GM23338 (cell line): ENCODE results near the gene LMO7. TPM values are rescaled to one million over a fixed set of nuclear protein-coding genes. Genes with fewer than 3 reads are reported as not detected.

Source experiments
- ATAC-seq: fragments of 200-7000 bp; cut with Tn5 transposase; 3 replicates; pipeline ENCODE4 v1.9.1; 2020
- DNase-seq: peaks from one replicate; pipeline ENCODE4 v3.0.0-alpha.2; 2015; ENCODE audit warnings: low spot score
- H2AFZ ChIP-seq: fragments of 200-600 bp; sonication (generic); 2 replicates; pipeline ENCODE4 v1.8.0; 2016; ENCODE audit warnings: antibody characterized with exemption, mild to moderate bottlenecking, moderate library complexity
- H3F3A ChIP-seq: fragments of 200-600 bp; sonication (generic); replicated peaks from 2 replicates; pipeline ENCODE4 v1.8.0; 2017; ENCODE audit warnings: antibody characterized with exemption, mixed run types, low read depth
- H3K27ac ChIP-seq: fragments of 200-600 bp; sonication (generic); 2 replicates; pipeline ENCODE4 v1.6.1; 2016; ENCODE audit warnings: low read depth
- H3K27me3 ChIP-seq: fragments of 200-600 bp; sonication (generic); 2 replicates; pipeline ENCODE4 v1.8.0; 2016; ENCODE audit warnings: mild to moderate bottlenecking, mixed run types, moderate library complexity; ENCODE audit not compliant: insufficient read depth
- H3K36me3 ChIP-seq: fragments of 200-600 bp; sonication (generic); 2 replicates; pipeline ENCODE4 v1.8.0; 2016; ENCODE audit warnings: mild to moderate bottlenecking; ENCODE audit not compliant: insufficient read depth
- H3K4me1 ChIP-seq: fragments of 200-600 bp; sonication (generic); 2 replicates; pipeline ENCODE4 v1.8.0; 2016; ENCODE audit warnings: mild to moderate bottlenecking, moderate library complexity; ENCODE audit not compliant: insufficient read depth
- H3K4me2 ChIP-seq: fragments of 200-600 bp; sonication (generic); 2 replicates; pipeline ENCODE4 v1.7.1; 2017; ENCODE audit warnings: mixed run types
- H3K4me3 ChIP-seq: fragments of 200-600 bp; sonication (generic); 2 replicates; pipeline ENCODE4 v1.6.1; 2016; ENCODE audit warnings: mixed run types
- H3K79me2 ChIP-seq: fragments of 200-600 bp; sonication (generic); replicated peaks from 2 replicates; pipeline ENCODE4 v1.8.0; 2017; ENCODE audit warnings: mild to moderate bottlenecking; ENCODE audit not compliant: insufficient read depth
- H3K9me2 ChIP-seq: fragments of 200-600 bp; sonication (generic); 2 replicates; pipeline ENCODE4 v1.8.0; 2017; ENCODE audit not compliant: insufficient read depth
- H4K20me1 ChIP-seq: fragments of 200-600 bp; sonication (generic); replicated peaks from 2 replicates; pipeline ENCODE4 v1.8.0; 2017; ENCODE audit warnings: mild to moderate bottlenecking; ENCODE audit not compliant: insufficient read depth
- H3K27ac Mint-ChIP-seq: 2 replicates; pipeline ENCODE4 v1.8.0; 2020; ENCODE audit warnings: inconsistent platforms, mild to moderate bottlenecking, moderate library complexity, mixed read lengths
- H3K27me3 Mint-ChIP-seq: 3 replicates; pipeline ENCODE4 v1.8.0; 2022; ENCODE audit warnings: low read depth, mild to moderate bottlenecking, moderate library complexity, mixed read lengths, inconsistent platforms; ENCODE audit not compliant: insufficient read depth, poor library complexity
- H3K36me3 Mint-ChIP-seq: 3 replicates; pipeline ENCODE4 v1.8.0; 2021; ENCODE audit warnings: low read depth, mild to moderate bottlenecking, inconsistent platforms, moderate library complexity, mixed read lengths
- H3K4me1 Mint-ChIP-seq: 3 replicates; pipeline ENCODE4 v1.8.0; 2020; ENCODE audit warnings: mild to moderate bottlenecking, inconsistent platforms, mixed read lengths
- H3K4me3 Mint-ChIP-seq: 3 replicates; pipeline ENCODE4 v1.8.0; 2021; ENCODE audit warnings: moderate library complexity, mild to moderate bottlenecking, inconsistent platforms, mixed read lengths
- H3K9me3 Mint-ChIP-seq: 3 replicates; pipeline ENCODE4 v1.8.0; 2020; ENCODE audit warnings: moderate library complexity, mild to moderate bottlenecking, inconsistent platforms, mixed read lengths
- CREB1 ChIP-seq: fragments of 250-450 bp; sonication (Bioruptor Pico); IDR thresholded peaks from 2 replicates; pipeline ENCODE4 v1.5.0; 2020; ENCODE audit warnings: low read depth, mild to moderate bottlenecking, moderate library complexity
- EZH2 ChIP-seq: fragments of 200-600 bp; sonication (generic); IDR thresholded peaks from one replicate; pipeline ENCODE4 v1.8.0; 2017; ENCODE audit warnings: antibody characterized with exemption, mild to moderate bottlenecking, low read depth; ENCODE audit not compliant: unreplicated experiment
- EZH2phosphoT487 ChIP-seq: fragments of 200-600 bp; sonication (generic); IDR thresholded peaks from one replicate; pipeline ENCODE4 v1.8.1; 2018; ENCODE audit warnings: antibody characterized with exemption; ENCODE audit not compliant: unreplicated experiment
- JUNB ChIP-seq: IDR thresholded peaks from one replicate; pipeline ENCODE4 v1.6.1; 2016; ENCODE audit warnings: antibody characterized with exemption; ENCODE audit not compliant: unreplicated experiment
- NANOG ChIP-seq: IDR thresholded peaks from 2 replicates; pipeline ENCODE4 v1.6.1; 2016; ENCODE audit warnings: antibody characterized with exemption, borderline replicate concordance
- POLR2AphosphoS5 ChIP-seq: IDR thresholded peaks from 2 replicates; pipeline ENCODE4 v1.6.1; 2016; ENCODE audit warnings: antibody characterized with exemption, low read depth
- REST ChIP-seq: IDR thresholded peaks from one replicate; pipeline ENCODE4 v1.6.1; 2018; ENCODE audit warnings: antibody characterized with exemption; ENCODE audit not compliant: unreplicated experiment
- STAT1 ChIP-seq: IDR thresholded peaks from one replicate; pipeline ENCODE4 v1.6.1; 2016; ENCODE audit warnings: antibody characterized with exemption; ENCODE audit not compliant: unreplicated experiment
- ZNF114 ChIP-seq: fragments of 250-450 bp; sonication (Bioruptor Pico); IDR thresholded peaks from 2 replicates; pipeline ENCODE4 v1.5.0; 2020; ENCODE audit warnings: mild to moderate bottlenecking, moderate library complexity
- ZNF331 ChIP-seq: fragments of 250-450 bp; sonication (Bioruptor Pico); IDR thresholded peaks from 2 replicates; pipeline ENCODE4 v1.5.0; 2020; ENCODE audit warnings: low read depth, mild to moderate bottlenecking, moderate library complexity
- polyA plus RNA-seq: library from polyadenylated mRNA; unstranded; fragments of >200 nt; fragmentation: Nextera tagmentation; extraction: Ambion mirVana; gene quantifications from 2 replicates; pipeline ENCODE4 v1.2.1, GENCODE V29; 2016
- total RNA-seq: library from RNA; depleted of rRNA; stranded (reverse); fragments of >200 nt; shearing (Covaris generic); gene quantifications from 2 replicates; pipeline ENCODE4 v1.2.3, GENCODE V29; 2014
- TF ChIP-seq, protein P1 (sequence below): IDR thresholded peaks from 2 replicates; pipeline ENCODE4 v1.6.1; 2016; ENCODE audit warnings: antibody characterized with exemption
- TF ChIP-seq, protein P2 (sequence below): fragments of 250-450 bp; sonication (Bioruptor Pico); IDR thresholded peaks from 2 replicates; pipeline ENCODE4 v1.5.0; 2020; ENCODE audit warnings: mild to moderate bottlenecking, moderate library complexity
- TF ChIP-seq, protein P3 (sequence below), 2 experiments: fragments of 200-600 bp in 1 of 2; sonication (generic) in 1 of 2; conservative IDR thresholded peaks; 2 replicates each; pipeline versions ENCODE4 v1.5.1 to v1.6.1; 2016 to 2017; ENCODE audit warnings: antibody characterized with exemption in 2 of 2, low read depth in 2 of 2, mild to moderate bottlenecking in 2 of 2, moderate library complexity in 1 of 2

LMO7 gene
- total and polyA plus RNA-seq, 2 experiments from 2014 or later: 22.3 to 26.9 TPM

- H4K20me1 ChIP-seq: no peaks in the 10 kb centered on the region
- 0 out of 2 replicates have a peak, but pooled peaks cover 4% of the 10 kb centered on the region for H3K9me2 ChIP-seq
- H2AFZ ChIP-seq: no peak overlapping the region
- no peaks in the 10 kb centered on the region for H3K27me3 Mint-ChIP-seq
- H3K27me3 ChIP-seq: no peaks in the 10 kb centered on the region
- H3K79me2 ChIP-seq: no peaks in the 10 kb centered on the region
- TF ChIP-seq CREB1 (CRISPR knock-in tag): no peak
- no peak for TF ChIP-seq REST
- TF ChIP-seq, protein P1, sequence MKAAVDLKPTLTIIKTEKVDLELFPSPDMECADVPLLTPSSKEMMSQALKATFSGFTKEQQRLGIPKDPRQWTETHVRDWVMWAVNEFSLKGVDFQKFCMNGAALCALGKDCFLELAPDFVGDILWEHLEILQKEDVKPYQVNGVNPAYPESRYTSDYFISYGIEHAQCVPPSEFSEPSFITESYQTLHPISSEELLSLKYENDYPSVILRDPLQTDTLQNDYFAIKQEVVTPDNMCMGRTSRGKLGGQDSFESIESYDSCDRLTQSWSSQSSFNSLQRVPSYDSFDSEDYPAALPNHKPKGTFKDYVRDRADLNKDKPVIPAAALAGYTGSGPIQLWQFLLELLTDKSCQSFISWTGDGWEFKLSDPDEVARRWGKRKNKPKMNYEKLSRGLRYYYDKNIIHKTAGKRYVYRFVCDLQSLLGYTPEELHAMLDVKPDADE: no peak
- TF ChIP-seq ZNF114 (CRISPR knock-in tag): no peak
- no peak for TF ChIP-seq STAT1
- no peak for TF ChIP-seq JUNB
- no peak for TF ChIP-seq EZH2phosphoT487
- TF ChIP-seq POLR2AphosphoS5: no peak
- TF ChIP-seq EZH2: no peak
- no peak for TF ChIP-seq ZNF331 (CRISPR knock-in tag)
- TF ChIP-seq NANOG: no peak
- TF ChIP-seq, protein P2, sequence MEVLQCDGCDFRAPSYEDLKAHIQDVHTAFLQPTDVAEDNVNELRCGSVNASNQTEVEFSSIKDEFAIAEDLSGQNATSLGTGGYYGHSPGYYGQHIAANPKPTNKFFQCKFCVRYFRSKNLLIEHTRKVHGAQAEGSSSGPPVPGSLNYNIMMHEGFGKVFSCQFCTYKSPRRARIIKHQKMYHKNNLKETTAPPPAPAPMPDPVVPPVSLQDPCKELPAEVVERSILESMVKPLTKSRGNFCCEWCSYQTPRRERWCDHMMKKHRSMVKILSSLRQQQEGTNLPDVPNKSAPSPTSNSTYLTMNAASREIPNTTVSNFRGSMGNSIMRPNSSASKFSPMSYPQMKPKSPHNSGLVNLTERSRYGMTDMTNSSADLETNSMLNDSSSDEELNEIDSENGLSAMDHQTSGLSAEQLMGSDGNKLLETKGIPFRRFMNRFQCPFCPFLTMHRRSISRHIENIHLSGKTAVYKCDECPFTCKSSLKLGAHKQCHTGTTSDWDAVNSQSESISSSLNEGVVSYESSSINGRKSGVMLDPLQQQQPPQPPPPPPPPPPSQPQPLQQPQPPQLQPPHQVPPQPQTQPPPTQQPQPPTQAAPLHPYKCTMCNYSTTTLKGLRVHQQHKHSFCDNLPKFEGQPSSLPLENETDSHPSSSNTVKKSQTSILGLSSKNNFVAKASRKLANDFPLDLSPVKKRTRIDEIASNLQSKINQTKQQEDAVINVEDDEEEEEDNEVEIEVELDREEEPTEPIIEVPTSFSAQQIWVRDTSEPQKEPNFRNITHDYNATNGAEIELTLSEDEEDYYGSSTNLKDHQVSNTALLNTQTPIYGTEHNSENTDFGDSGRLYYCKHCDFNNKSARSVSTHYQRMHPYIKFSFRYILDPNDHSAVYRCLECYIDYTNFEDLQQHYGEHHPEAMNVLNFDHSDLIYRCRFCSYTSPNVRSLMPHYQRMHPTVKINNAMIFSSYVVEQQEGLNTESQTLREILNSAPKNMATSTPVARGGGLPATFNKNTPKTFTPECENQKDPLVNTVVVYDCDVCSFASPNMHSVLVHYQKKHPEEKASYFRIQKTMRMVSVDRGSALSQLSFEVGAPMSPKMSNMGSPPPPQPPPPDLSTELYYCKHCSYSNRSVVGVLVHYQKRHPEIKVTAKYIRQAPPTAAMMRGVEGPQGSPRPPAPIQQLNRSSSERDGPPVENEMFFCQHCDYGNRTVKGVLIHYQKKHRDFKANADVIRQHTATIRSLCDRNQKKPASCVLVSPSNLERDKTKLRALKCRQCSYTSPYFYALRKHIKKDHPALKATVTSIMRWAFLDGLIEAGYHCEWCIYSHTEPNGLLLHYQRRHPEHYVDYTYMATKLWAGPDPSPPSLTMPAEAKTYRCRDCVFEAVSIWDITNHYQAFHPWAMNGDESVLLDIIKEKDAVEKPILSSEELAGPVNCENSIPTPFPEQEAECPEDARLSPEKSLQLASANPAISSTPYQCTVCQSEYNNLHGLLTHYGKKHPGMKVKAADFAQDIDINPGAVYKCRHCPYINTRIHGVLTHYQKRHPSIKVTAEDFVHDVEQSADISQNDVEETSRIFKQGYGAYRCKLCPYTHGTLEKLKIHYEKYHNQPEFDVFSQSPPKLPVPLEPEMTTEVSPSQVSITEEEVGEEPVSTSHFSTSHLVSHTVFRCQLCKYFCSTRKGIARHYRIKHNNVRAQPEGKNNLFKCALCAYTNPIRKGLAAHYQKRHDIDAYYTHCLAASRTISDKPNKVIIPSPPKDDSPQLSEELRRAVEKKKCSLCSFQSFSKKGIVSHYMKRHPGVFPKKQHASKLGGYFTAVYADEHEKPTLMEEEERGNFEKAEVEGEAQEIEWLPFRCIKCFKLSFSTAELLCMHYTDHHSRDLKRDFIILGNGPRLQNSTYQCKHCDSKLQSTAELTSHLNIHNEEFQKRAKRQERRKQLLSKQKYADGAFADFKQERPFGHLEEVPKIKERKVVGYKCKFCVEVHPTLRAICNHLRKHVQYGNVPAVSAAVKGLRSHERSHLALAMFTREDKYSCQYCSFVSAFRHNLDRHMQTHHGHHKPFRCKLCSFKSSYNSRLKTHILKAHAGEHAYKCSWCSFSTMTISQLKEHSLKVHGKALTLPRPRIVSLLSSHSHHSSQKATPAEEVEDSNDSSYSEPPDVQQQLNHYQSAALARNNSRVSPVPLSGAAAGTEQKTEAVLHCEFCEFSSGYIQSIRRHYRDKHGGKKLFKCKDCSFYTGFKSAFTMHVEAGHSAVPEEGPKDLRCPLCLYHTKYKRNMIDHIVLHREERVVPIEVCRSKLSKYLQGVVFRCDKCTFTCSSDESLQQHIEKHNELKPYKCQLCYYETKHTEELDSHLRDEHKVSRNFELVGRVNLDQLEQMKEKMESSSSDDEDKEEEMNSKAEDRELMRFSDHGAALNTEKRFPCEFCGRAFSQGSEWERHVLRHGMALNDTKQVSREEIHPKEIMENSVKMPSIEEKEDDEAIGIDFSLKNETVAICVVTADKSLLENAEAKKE (CRISPR knock-in tag): no peak
- TF ChIP-seq, protein P3, sequence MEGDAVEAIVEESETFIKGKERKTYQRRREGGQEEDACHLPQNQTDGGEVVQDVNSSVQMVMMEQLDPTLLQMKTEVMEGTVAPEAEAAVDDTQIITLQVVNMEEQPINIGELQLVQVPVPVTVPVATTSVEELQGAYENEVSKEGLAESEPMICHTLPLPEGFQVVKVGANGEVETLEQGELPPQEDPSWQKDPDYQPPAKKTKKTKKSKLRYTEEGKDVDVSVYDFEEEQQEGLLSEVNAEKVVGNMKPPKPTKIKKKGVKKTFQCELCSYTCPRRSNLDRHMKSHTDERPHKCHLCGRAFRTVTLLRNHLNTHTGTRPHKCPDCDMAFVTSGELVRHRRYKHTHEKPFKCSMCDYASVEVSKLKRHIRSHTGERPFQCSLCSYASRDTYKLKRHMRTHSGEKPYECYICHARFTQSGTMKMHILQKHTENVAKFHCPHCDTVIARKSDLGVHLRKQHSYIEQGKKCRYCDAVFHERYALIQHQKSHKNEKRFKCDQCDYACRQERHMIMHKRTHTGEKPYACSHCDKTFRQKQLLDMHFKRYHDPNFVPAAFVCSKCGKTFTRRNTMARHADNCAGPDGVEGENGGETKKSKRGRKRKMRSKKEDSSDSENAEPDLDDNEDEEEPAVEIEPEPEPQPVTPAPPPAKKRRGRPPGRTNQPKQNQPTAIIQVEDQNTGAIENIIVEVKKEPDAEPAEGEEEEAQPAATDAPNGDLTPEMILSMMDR (conservative IDR thresholded peaks at IDR 0.05; ENCODE audit: low read depth in 2 of 2): no peak
- no peaks in the 10 kb centered on the region for H3K9me3 Mint-ChIP-seq
- DNase-seq (no peak), ATAC-seq (no peak)
- no peak overlapping the region for H3K27ac ChIP-seq
- no peak overlapping the region; the same call in 1 of the 2 replicates for H3K27ac Mint-ChIP-seq
- H3K4me3 ChIP-seq: no peak overlapping the region
- no peak overlapping the region for H3K4me2 ChIP-seq
- peaks cover 11% of the 10 kb centered on the region; the same call in 1 of the 2 replicates for H3K4me1 ChIP-seq
- no peak overlapping the region for H3K4me3 Mint-ChIP-seq
- no peaks in the 10 kb centered on the region for H3F3A ChIP-seq
- no peaks in the 10 kb centered on the region for H3K36me3 ChIP-seq
- peaks cover 10% of the 10 kb centered on the region for H3K4me1 Mint-ChIP-seq
- H3K36me3 Mint-ChIP-seq: 0 out of 3 replicates have a peak, but pooled peaks cover 6% of the 10 kb centered on the region
Observed at GRCh38 chr13:75818179-75818967, 182.2 kb downstream of the LMO7 start.
